ENCODE data around the gene VWA5B2. TPM values are rescaled to one million over a fixed set of nuclear protein-coding genes. Genes with fewer than 3 reads are reported as not detected.
A peak's percentile ranks its signal among the peaks of the same experiment; 100 is the strongest.

Gene VWA5B2
- total RNA-seq, 4 donors from 2014 or later, result 0.83 to 9.1 (median 6.9) TPM

- Histone ChIP-seq H3K36me3 (peaks cover 0 to 12% (median 0%) of the 10 kb centered on the region in 3 donors), H3K27ac (peak within 1 kb of the TSS; percentile 77 to 85 (median 81)), H3K4me1 (peaks cover 0 to 19% (median 4%) of the 10 kb centered on the region in 4 donors), H3K9me3 (no peaks in the 10 kb centered on the region), H3K4me3 (peak within 1 kb of the TSS; percentile 89 to 97 (median 94)), H3K27me3 (no peaks in the 10 kb centered on the region)
- peak; percentile 95 to 99 (median 98) for DNase-seq
- TF ChIP-seq CTCF (IDR thresholded peaks at IDR 0.05) (peak in 5 of 6 experiments; percentile 12 to 77 (median 66)), POLR2A (IDR thresholded peaks at IDR 0.05) (peak in 1 of 2 donors; percentile 48)
These were observed 20.2 kb downstream of the VWA5B2 start, which contains the start of gene EEF1AKMT4 for GRCh38 chr3:184249412-184250166. TSS of gene EEF1AKMT4 (plus strand) at chr3:184249672. CDS start at chr3:184249695, 23 bp downstream.

- TF ChIP-seq CTCF (IDR thresholded peaks at IDR 0.05), result peak; percentile 76 to 90 (median 86)
- TF ChIP-seq POLR2A (IDR thresholded peaks at IDR 0.05), result no peak
- H3K36me3 ChIP-seq, result peaks cover 0 to 4% (median 0%) of the 10 kb centered on the region in 3 donors
- H3K4me3 ChIP-seq, result peak overlapping the region; percentile 89 to 97 (median 94)
- H3K9me3 ChIP-seq, result no peaks in the 10 kb centered on the region
- peak; percentile 90 to 98 (median 94) for DNase-seq
- H3K27ac ChIP-seq, result peak overlapping the region; percentile 77 to 85 (median 81)
- H3K27me3 ChIP-seq, result no peaks in the 10 kb centered on the region
- peaks cover 0 to 19% (median 4%) of the 10 kb centered on the region in 4 donors for H3K4me1 ChIP-seq
These were observed 20.9 kb downstream of the VWA5B2 start for GRCh38 chr3:184250167-184250828.

- Histone ChIP-seq H3K4me3 (no peak overlapping the region), H3K9me3 (no peaks in the 10 kb centered on the region), H3K27ac (no peak overlapping the region), H3K4me1 (peaks cover 0 to 12% (median 5%) of the 10 kb centered on the region in 4 donors), H3K27me3 (peaks cover 0 to 11% of the 10 kb centered on the region in 2 donors), H3K36me3 (no peaks in the 10 kb centered on the region)
- no peak for DNase-seq
- TF ChIP-seq CTCF (IDR thresholded peaks at IDR 0.05), result no peak
- TF ChIP-seq POLR2A (IDR thresholded peaks at IDR 0.05), result no peak
These were observed 26.1 kb downstream of the VWA5B2 start for GRCh38 chr3:184255291-184256039.

GRCh38 chr3:184257083-184257915, 27.9 kb downstream of the VWA5B2 start:
- Histone ChIP-seq H3K9me3 (no peaks in the 10 kb centered on the region), H3K4me3 (no peak overlapping the region), H3K4me1 (peaks cover 0 to 27% (median 12%) of the 10 kb centered on the region in 4 donors), H3K27ac (no peak overlapping the region), H3K27me3 (peaks cover 3 to 25% of the 10 kb centered on the region in 2 donors), H3K36me3 (no peaks in the 10 kb centered on the region)
- TF ChIP-seq POLR2A (IDR thresholded peaks at IDR 0.05) (no peak), CTCF (IDR thresholded peaks at IDR 0.05) (no peak)
- no peak for DNase-seq
